SK-N-SH (cell line): Measurements from ENCODE around the gene RPL15. TPM values are rescaled to one million over a fixed set of nuclear protein-coding genes. Genes with fewer than 3 reads are reported as not detected.
"Not testable (repeated sequence)": the region's sequence is repeated elsewhere in the genome, so short reads cannot be mapped to it uniquely, and the experiment has no call there.

ENCODE experiments used
- CTCF ChIA-PET: fragments of 300-600, 350-600 bp; formaldehyde crosslinking; extraction: SDS; loops from one replicate; lab custom pipeline; 2021; lab: Yijun Ruan, JAX
- POLR2A ChIA-PET: fragments of 350-600 bp; sonication (Branson Sonifier 250); formaldehyde crosslinking; extraction: SDS; loops from one replicate; lab custom pipeline; 2020; ENCODE audit warnings: antibody characterized with exemption, inconsistent platforms; lab: Yijun Ruan, JAX
- DNase-seq: peaks from one replicate; pipeline ENCODE4 v3.0.0; 2012
- H2AFZ ChIP-seq: fragments of 200-600 bp; sonication (generic); 2 replicates; pipeline ENCODE4 v1.8.1; 2016; ENCODE audit warnings: antibody characterized with exemption, mild to moderate bottlenecking, low read depth
- H3F3A ChIP-seq: fragments of 200-600 bp; sonication (generic); replicated peaks from 2 replicates; pipeline ENCODE3; 2016; ENCODE audit warnings: antibody characterized with exemption, mild to moderate bottlenecking; ENCODE audit not compliant: insufficient read depth
- H3K27ac ChIP-seq, 2 experiments: fragments of 200-500 bp in 1 of 2; fragments of 200-600 bp in 1 of 2; sonication (Bioruptor generic) in 1 of 2; sonication (generic), shearing (Covaris generic) in 1 of 2; 2 replicates each; pipeline versions ENCODE4 v1.5.1 to v1.6.1; 2014 to 2016; ENCODE audit warnings: low read depth in 2 of 2, inconsistent platforms in 1 of 2, low read length in 1 of 2, mild to moderate bottlenecking in 1 of 2, mixed read lengths in 1 of 2
- H3K27me3 ChIP-seq: fragments of 200-600 bp; sonication (generic), shearing (Covaris generic); 2 replicates; pipeline ENCODE4 v1.6.1; 2016; ENCODE audit warnings: mixed run types; ENCODE audit not compliant: insufficient read depth
- H3K36me3 ChIP-seq, 2 experiments: fragments of 200-500 bp in 1 of 2; fragments of 200-600 bp in 1 of 2; sonication (Bioruptor generic) in 1 of 2; sonication (generic) in 1 of 2; replicated peaks in 1 of 2; 2 replicates each; pipeline versions ENCODE3 to v1.5.1; 2014 to 2016; ENCODE audit warnings: low read length in 1 of 2, mild to moderate bottlenecking in 1 of 2; ENCODE audit not compliant: insufficient read depth in 2 of 2, control insufficient read depth in 1 of 2
- H3K4me1 ChIP-seq, 2 experiments: fragments of 200-500 bp in 1 of 2; fragments of 200-600 bp in 1 of 2; sonication (Bioruptor generic) in 1 of 2; sonication (generic), shearing (Covaris generic) in 1 of 2; 2 replicates each; pipeline versions ENCODE4 v1.5.1 to v1.6.1; 2014 to 2016; ENCODE audit warnings: low read depth in 1 of 2, low read length in 1 of 2, mixed run types in 1 of 2; ENCODE audit not compliant: insufficient read depth in 2 of 2, control insufficient read depth in 1 of 2
- H3K4me2 ChIP-seq: fragments of 200-600 bp; sonication (generic), shearing (Covaris generic); 2 replicates; pipeline ENCODE4 v1.6.1; 2017; ENCODE audit warnings: mixed run types
- H3K4me3 ChIP-seq, 2 experiments: fragments of 200-500 bp in 1 of 2; fragments of 200-600 bp in 1 of 2; sonication (Bioruptor generic) in 1 of 2; sonication (generic), shearing (Covaris generic) in 1 of 2; 2 replicates each; pipeline versions ENCODE4 v1.5.1 to v1.8.1; 2014 to 2016; ENCODE audit warnings: low read depth in 2 of 2, inconsistent platforms in 1 of 2, low read length in 1 of 2, mild to moderate bottlenecking in 1 of 2, mixed read lengths in 1 of 2, moderate library complexity in 1 of 2
- H3K79me2 ChIP-seq: fragments of 200-600 bp; sonication (generic); 2 replicates; pipeline ENCODE4 v1.8.1; 2017; ENCODE audit warnings: mild to moderate bottlenecking; ENCODE audit not compliant: insufficient read depth
- H3K9ac ChIP-seq: fragments of 200-600 bp; sonication (generic); 2 replicates; pipeline ENCODE4 v1.6.1; 2017; ENCODE audit warnings: mixed run types
- H3K9me2 ChIP-seq: fragments of 200-600 bp; sonication (generic); 2 replicates; pipeline ENCODE4 v1.6.1; 2017; ENCODE audit warnings: mixed run types
- H3K9me3 ChIP-seq: fragments of 200-600 bp; sonication (generic); 2 replicates; pipeline ENCODE4 v1.6.1; 2017; ENCODE audit warnings: mixed run types, mild to moderate bottlenecking, moderate library complexity
- H4K20me1 ChIP-seq: fragments of 200-600 bp; sonication (generic); 2 replicates; pipeline ENCODE4 v1.6.1; 2017; ENCODE audit warnings: mild to moderate bottlenecking, mixed run types; ENCODE audit not compliant: insufficient read depth
- CHD2 ChIP-seq: fragments of 150-350 bp; IDR thresholded peaks from 2 replicates; pipeline ENCODE4 v1.6.1; 2018; ENCODE audit warnings: low read length; ENCODE audit not compliant: partially characterized antibody
- ELF1 ChIP-seq: IDR thresholded peaks from 2 replicates; pipeline ENCODE4 v1.4.0; 2012
- EP300 ChIP-seq, 2 experiments: IDR thresholded peaks; 2 replicates each; pipeline versions ENCODE4 v1.4.0 to v1.6.1; 2012; ENCODE audit warnings: borderline replicate concordance in 1 of 2, low read depth in 1 of 2, low read length in 1 of 2
- FOSL2 ChIP-seq: IDR thresholded peaks from 2 replicates; pipeline ENCODE4 v1.4.0; 2012; ENCODE audit warnings: low read depth, mild to moderate bottlenecking, moderate library complexity, borderline replicate concordance
- FOXM1 ChIP-seq: IDR thresholded peaks from 2 replicates; pipeline ENCODE4 v1.4.0; 2012; ENCODE audit warnings: low read depth, mild to moderate bottlenecking
- GATA2 ChIP-seq: sonication (generic); formaldehyde crosslinking; IDR thresholded peaks from 2 replicates; pipeline ENCODE4 v1.5.0; 2020; ENCODE audit warnings: mild to moderate bottlenecking, missing genetic modification reagents
- MEF2A ChIP-seq: IDR thresholded peaks from 2 replicates; pipeline ENCODE4 v1.4.0; 2012; ENCODE audit warnings: low read depth, borderline replicate concordance
- NFIC ChIP-seq: IDR thresholded peaks from 2 replicates; pipeline ENCODE4 v1.4.0; 2012; ENCODE audit warnings: borderline replicate concordance
- NRF1 ChIP-seq: IDR thresholded peaks from 2 replicates; pipeline ENCODE4 v1.6.1; 2012; ENCODE audit warnings: low read depth, mild to moderate bottlenecking, low read length
- REST ChIP-seq: IDR thresholded peaks from 2 replicates; pipeline ENCODE4 v1.6.1; 2012; ENCODE audit warnings: mild to moderate bottlenecking, low read depth, low read length, moderate library complexity
- RXRA ChIP-seq: IDR thresholded peaks from 2 replicates; pipeline ENCODE4 v1.4.0; 2012; ENCODE audit warnings: low read depth, mild to moderate bottlenecking, borderline replicate concordance
- SMC3 ChIP-seq: IDR thresholded peaks from 2 replicates; pipeline ENCODE4 v1.6.1; 2012; ENCODE audit warnings: low read depth, low read length, improper control_type of control experiment
- TAF1 ChIP-seq: IDR thresholded peaks from 2 replicates; pipeline ENCODE4 v1.6.1; 2012; ENCODE audit warnings: low read depth, mild to moderate bottlenecking, low read length, moderate library complexity, borderline replicate concordance
- TEAD4 ChIP-seq: IDR thresholded peaks from 2 replicates; pipeline ENCODE4 v1.4.0; 2012; ENCODE audit warnings: mild to moderate bottlenecking, borderline replicate concordance; ENCODE audit not compliant: insufficient read depth
- WGBS: methylation state at CpG from one replicate; pipeline ENCODE4 v1.1.6; 2017; ENCODE audit warnings: low lambda C conversion rate; 5-methylcytosine and 5-hydroxymethylcytosine counted together
- polyA plus RNA-seq, 3 experiments: library from polyadenylated mRNA; depleted of rRNA; stranded (reverse); fragments of >200 nt; gene quantifications; 2 replicates each; pipeline ENCODE4 v1.2.3, GENCODE V29; 2012
- TF ChIP-seq, protein P1 (sequence below): fragments of 200-600 bp; sonication (generic); IDR thresholded peaks from 2 replicates; pipeline ENCODE4 v1.6.1; 2017; ENCODE audit warnings: antibody characterized with exemption, mild to moderate bottlenecking, moderate library complexity
- TF ChIP-seq, protein P2 (sequence below): IDR thresholded peaks from 2 replicates; pipeline ENCODE4 v1.4.0; 2012; ENCODE audit warnings: low read depth, borderline replicate concordance
- TF ChIP-seq, protein P3 (sequence below): fragments of 150-350 bp; IDR thresholded peaks from 2 replicates; pipeline ENCODE4 v1.6.1; 2017; ENCODE audit warnings: antibody characterized with exemption, low read length, low read depth, borderline replicate concordance

Gene RPL15
- polyA plus RNA-seq, 1 of the 3 experiments (the other 2 are of a cell fraction), result 5,582 TPM

DNA sequence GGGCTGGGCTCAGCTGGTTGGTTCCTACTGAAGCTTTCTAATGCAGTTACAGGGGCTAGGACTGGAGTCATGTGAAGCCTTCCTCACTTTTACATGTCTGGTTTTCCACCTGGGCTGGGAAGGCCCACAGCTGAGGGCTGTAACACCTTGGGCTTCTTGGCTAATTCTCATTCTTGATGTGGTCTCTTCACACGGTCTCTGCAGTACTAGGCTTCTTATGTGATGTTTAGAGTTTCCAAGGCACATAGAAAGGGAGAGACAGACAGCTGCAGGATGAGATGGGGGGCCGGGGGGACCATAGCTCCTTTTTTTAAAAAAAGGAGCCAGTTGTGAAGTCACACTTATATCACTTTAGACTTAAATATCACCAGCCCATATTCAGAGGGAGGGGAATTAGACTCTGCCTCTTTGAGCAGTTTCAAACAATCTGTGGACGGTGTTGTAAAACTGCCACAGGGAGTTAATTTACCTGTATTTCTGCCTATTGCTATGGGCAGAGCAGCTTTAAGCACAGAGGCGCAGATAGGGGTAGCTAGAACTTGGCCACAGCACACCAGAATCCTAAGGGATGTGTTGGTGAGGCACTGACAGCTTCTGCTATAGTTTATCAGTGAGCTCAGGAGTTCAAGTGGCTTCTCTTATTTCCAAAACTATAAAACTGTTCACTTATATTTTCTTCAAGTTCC, 46.8 kb upstream of the RPL15 start:
- peaks cover 11 to 14% of the 10 kb centered on the region in 2 experiments; a peak in 2 of 4 replicates for H3K4me1 ChIP-seq
- no peaks in the 10 kb centered on the region for H3K9me2 ChIP-seq
- H3K36me3 ChIP-seq, result no peaks in the 10 kb centered on the region
- no peak overlapping the region for H3K4me3 ChIP-seq
- WGBS, result 92% methylated on average over 4 of the region's 4 CpGs
- CTCF ChIA-PET, result interaction anchor here (1.4 to 2.6 kb wide), 2 partner anchors 19 to 43 kb away, joined by 3 to 8 read pairs; no protein-coding TSS in a partner anchor
- no peak overlapping the region for H3K9ac ChIP-seq
- POLR2A ChIA-PET, result interaction anchor here (1.1 kb wide), 1 partner anchor 47 kb away, joined by 3 read pairs; the partner anchor contains the start of genes NKIRAS1 and RPL15
- H3F3A ChIP-seq, result no peaks in the 10 kb centered on the region
- no peak overlapping the region for H2AFZ ChIP-seq
- no peak overlapping the region for H3K4me2 ChIP-seq
- no peaks in the 10 kb centered on the region for H3K27me3 ChIP-seq
- TF ChIP-seq TEAD4 (no peak), TAF1 (no peak), NRF1 (no peak), SMC3 (no peak), FOXM1 (no peak), EP300 (IDR thresholded peaks at IDR 0.05; ENCODE audit: borderline replicate concordance in 1 of 2, low read depth in 1 of 2, low read length in 1 of 2) (no peak), REST (no peak), MEF2A (no peak), ELF1 (no peak), CHD2 (no peak), NFIC (no peak), RXRA (no peak), FOSL2 (no peak), GATA2 (CRISPR knock-in tag) (no peak)
- TF ChIP-seq, protein P1, sequence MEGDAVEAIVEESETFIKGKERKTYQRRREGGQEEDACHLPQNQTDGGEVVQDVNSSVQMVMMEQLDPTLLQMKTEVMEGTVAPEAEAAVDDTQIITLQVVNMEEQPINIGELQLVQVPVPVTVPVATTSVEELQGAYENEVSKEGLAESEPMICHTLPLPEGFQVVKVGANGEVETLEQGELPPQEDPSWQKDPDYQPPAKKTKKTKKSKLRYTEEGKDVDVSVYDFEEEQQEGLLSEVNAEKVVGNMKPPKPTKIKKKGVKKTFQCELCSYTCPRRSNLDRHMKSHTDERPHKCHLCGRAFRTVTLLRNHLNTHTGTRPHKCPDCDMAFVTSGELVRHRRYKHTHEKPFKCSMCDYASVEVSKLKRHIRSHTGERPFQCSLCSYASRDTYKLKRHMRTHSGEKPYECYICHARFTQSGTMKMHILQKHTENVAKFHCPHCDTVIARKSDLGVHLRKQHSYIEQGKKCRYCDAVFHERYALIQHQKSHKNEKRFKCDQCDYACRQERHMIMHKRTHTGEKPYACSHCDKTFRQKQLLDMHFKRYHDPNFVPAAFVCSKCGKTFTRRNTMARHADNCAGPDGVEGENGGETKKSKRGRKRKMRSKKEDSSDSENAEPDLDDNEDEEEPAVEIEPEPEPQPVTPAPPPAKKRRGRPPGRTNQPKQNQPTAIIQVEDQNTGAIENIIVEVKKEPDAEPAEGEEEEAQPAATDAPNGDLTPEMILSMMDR, result no peak
- TF ChIP-seq, protein P2, sequence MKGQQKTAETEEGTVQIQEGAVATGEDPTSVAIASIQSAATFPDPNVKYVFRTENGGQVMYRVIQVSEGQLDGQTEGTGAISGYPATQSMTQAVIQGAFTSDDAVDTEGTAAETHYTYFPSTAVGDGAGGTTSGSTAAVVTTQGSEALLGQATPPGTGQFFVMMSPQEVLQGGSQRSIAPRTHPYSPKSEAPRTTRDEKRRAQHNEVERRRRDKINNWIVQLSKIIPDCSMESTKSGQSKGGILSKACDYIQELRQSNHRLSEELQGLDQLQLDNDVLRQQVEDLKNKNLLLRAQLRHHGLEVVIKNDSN, result no peak
- TF ChIP-seq, protein P3, sequence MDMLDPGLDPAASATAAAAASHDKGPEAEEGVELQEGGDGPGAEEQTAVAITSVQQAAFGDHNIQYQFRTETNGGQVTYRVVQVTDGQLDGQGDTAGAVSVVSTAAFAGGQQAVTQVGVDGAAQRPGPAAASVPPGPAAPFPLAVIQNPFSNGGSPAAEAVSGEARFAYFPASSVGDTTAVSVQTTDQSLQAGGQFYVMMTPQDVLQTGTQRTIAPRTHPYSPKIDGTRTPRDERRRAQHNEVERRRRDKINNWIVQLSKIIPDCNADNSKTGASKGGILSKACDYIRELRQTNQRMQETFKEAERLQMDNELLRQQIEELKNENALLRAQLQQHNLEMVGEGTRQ, result no peak
- H3K27ac ChIP-seq, result no peak overlapping the region
- no peak for DNase-seq
- H3K9me3 ChIP-seq, result no peaks in the 10 kb centered on the region
- peaks cover 40% of the 10 kb centered on the region for H4K20me1 ChIP-seq
- peaks cover 24% of the 10 kb centered on the region for H3K79me2 ChIP-seq

GRCh38 chr3:23870663-23871043, 46.3 kb upstream of the RPL15 start:
- H3F3A ChIP-seq, H3K9me3 ChIP-seq, H3K9ac ChIP-seq, H3K27ac ChIP-seq, H3K36me3 ChIP-seq, POLR2A ChIA-PET, H3K4me2 ChIP-seq, H3K4me3 ChIP-seq, H3K9me2 ChIP-seq, H3K27me3 ChIP-seq, H2AFZ ChIP-seq, DNase-seq: not testable (repeated sequence)
- H3K4me1 ChIP-seq, result peaks cover 9 to 11% of the 10 kb centered on the region in 2 experiments; a peak in 2 of 4 replicates
- WGBS, result 100% methylated on average over 1 of the region's 5 CpGs
- H4K20me1 ChIP-seq, result peaks cover 39% of the 10 kb centered on the region; the same call in 1 of the 2 replicates
- H3K79me2 ChIP-seq, result peaks cover 24% of the 10 kb centered on the region
- CTCF ChIA-PET, result interaction anchor here (2.6 kb wide), 1 partner anchor 18 kb away, joined by 8 read pairs; no protein-coding TSS in a partner anchor
